Measurements from ENCODE around the gene NEMP2. TPM values are rescaled to one million over a fixed set of nuclear protein-coding genes. Genes with fewer than 3 reads are reported as not detected.
"Not testable (repeated sequence)": the region's sequence is repeated elsewhere in the genome, so short reads cannot be mapped to it uniquely, and the experiment has no call there.

The NEMP2 gene
- total RNA-seq, 1 donor from 2014 or later = 8.3 TPM

DNA sequence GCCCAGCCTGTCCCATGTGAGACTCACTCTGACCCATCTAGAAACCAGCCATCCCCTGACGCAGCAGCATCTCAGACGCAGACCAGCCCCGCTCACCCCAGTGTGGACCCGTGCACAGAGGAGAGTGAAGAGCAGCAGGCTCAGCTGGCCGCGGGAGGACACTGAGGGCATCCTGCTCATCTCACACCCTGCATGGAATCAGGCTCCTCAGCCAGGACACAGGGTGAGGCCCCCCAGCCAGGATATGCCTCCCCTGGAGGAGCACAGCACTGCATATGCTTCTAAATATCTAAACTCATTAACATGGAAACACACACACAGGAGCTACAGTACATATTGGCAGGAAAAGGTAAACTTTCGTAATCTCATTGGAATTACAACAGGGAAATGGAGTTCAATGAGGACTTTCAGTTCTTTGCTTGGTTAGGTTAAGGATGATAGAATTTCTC, 34.4 kb downstream of the NEMP2 start:
- no peak for DNase-seq (ENCODE audit: low spot score)
- Mint-ChIP-seq H3K9me3 (ENCODE audit: unreplicated experiment) (no peaks in the 10 kb centered on the region), H3K4me1 (ENCODE audit: unreplicated experiment) (peaks cover 27% of the 10 kb centered on the region), H3K4me3 (ENCODE audit: unreplicated experiment) (no peak overlapping the region), H3K27ac (ENCODE audit: unreplicated experiment) (peak overlapping the region; percentile 17), H3K36me3 (ENCODE audit: low read depth, unreplicated experiment) (no peaks in the 10 kb centered on the region), H3K27me3 (ENCODE audit: unreplicated experiment) (no peaks in the 10 kb centered on the region)
- TF ChIP-seq, protein P1, sequence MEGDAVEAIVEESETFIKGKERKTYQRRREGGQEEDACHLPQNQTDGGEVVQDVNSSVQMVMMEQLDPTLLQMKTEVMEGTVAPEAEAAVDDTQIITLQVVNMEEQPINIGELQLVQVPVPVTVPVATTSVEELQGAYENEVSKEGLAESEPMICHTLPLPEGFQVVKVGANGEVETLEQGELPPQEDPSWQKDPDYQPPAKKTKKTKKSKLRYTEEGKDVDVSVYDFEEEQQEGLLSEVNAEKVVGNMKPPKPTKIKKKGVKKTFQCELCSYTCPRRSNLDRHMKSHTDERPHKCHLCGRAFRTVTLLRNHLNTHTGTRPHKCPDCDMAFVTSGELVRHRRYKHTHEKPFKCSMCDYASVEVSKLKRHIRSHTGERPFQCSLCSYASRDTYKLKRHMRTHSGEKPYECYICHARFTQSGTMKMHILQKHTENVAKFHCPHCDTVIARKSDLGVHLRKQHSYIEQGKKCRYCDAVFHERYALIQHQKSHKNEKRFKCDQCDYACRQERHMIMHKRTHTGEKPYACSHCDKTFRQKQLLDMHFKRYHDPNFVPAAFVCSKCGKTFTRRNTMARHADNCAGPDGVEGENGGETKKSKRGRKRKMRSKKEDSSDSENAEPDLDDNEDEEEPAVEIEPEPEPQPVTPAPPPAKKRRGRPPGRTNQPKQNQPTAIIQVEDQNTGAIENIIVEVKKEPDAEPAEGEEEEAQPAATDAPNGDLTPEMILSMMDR (IDR thresholded peaks at IDR 0.05; ENCODE audit: unreplicated experiment) = no peak

DNA sequence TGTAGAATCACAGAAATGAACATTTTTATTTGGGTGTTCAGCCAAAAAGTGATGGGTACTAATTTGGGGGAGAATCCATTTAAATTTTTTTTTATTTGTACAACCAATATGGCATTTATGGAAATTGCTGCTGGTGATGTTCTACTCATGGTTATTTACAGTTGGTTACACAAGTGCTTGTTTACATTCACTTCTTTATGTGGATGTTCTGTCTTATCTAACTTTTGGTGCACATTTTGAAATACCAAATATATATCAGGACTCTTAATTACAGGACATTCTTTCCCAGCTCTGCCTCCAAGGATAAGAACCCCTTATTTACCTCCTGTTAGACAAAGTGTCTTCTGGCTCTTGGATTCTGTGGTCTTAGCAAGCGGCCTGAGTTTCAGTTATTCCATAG, 35.2 kb downstream of the NEMP2 start:
- peaks cover 36% of the 10 kb centered on the region for H3K4me1 Mint-ChIP-seq (ENCODE audit: unreplicated experiment)
- H3K27ac Mint-ChIP-seq (ENCODE audit: unreplicated experiment) = no peak overlapping the region
- no peaks in the 10 kb centered on the region for H3K36me3 Mint-ChIP-seq (ENCODE audit: low read depth, unreplicated experiment)
- DNase-seq (ENCODE audit: low spot score) = no peak
- H3K4me3 Mint-ChIP-seq (ENCODE audit: unreplicated experiment) = no peak overlapping the region
- no peaks in the 10 kb centered on the region for H3K9me3 Mint-ChIP-seq (ENCODE audit: unreplicated experiment)
- TF ChIP-seq, protein P1 (IDR thresholded peaks at IDR 0.05; ENCODE audit: unreplicated experiment) = no peak
- no peaks in the 10 kb centered on the region for H3K27me3 Mint-ChIP-seq (ENCODE audit: unreplicated experiment)

DNA sequence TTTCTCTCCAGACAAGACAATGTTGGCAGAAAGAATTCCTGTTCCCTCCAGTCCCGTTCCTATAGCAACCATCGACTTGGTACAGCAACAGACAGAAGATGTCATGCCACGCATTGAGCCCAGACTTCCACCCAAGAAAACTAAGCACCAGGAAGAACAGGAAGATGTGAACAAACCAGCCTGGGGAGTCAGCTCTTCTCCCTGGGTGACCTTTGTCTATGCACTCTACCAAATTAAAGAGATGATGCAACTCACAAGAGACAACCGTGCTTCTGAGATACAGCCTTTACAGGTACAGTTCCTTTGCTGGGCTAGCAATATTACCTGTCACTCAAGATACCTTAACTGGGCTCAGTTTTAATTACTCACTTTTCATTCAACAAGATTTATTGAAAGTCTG, 37.1 kb downstream of the NEMP2 start:
- H3K9me3 Mint-ChIP-seq (ENCODE audit: unreplicated experiment) = no peaks in the 10 kb centered on the region

DNA sequence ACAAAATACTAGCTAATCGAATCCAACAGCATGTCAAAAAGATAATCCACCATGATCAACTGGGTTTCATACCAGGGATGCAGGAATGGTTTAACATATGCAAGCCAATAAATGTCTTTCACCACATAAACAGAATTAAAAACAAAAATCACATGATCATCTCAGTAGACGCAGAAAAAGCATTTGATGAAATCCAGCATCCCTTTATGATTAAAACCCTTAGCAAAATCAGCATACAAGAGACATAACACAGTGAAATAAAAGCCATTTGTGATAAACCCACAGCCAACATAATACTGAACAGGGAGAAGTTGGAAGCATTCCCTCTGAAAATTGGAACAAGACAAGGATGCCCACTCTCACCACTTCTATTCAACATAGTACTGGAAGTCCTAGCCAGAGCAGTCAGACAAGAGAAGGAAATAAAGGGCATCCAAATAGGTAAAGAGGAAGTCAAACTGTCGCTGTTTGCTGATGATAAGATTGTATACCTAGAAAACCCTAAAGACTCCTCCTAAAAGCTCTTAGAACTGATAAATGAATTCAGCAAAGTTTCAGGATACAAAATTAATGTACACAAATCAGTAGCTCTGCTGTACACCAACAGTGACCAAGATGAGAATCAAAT, 39.8 kb downstream of the NEMP2 start:
- DNase-seq (ENCODE audit: low spot score); H3K27me3 Mint-ChIP-seq (ENCODE audit: unreplicated experiment); H3K9me3 Mint-ChIP-seq (ENCODE audit: unreplicated experiment); H3K36me3 Mint-ChIP-seq (ENCODE audit: low read depth, unreplicated experiment); H3K4me3 Mint-ChIP-seq (ENCODE audit: unreplicated experiment): not testable (repeated sequence)
- Mint-ChIP-seq H3K27ac (ENCODE audit: unreplicated experiment) (peak overlapping the region; percentile 91), H3K4me1 (ENCODE audit: unreplicated experiment) (peaks cover 32% of the 10 kb centered on the region)

More for the DNA sequence above, 37.1 kb downstream of the NEMP2 start:
- no peak for DNase-seq (ENCODE audit: low spot score)
- Mint-ChIP-seq H3K27me3 (ENCODE audit: unreplicated experiment) (no peaks in the 10 kb centered on the region), H3K36me3 (ENCODE audit: low read depth, unreplicated experiment) (no peaks in the 10 kb centered on the region), H3K27ac (ENCODE audit: unreplicated experiment) (peak overlapping the region; percentile 22), H3K4me1 (ENCODE audit: unreplicated experiment) (peaks cover 48% of the 10 kb centered on the region), H3K4me3 (ENCODE audit: unreplicated experiment) (no peak overlapping the region)
- TF ChIP-seq, protein P1 (IDR thresholded peaks at IDR 0.05; ENCODE audit: unreplicated experiment) = no peak

DNA sequence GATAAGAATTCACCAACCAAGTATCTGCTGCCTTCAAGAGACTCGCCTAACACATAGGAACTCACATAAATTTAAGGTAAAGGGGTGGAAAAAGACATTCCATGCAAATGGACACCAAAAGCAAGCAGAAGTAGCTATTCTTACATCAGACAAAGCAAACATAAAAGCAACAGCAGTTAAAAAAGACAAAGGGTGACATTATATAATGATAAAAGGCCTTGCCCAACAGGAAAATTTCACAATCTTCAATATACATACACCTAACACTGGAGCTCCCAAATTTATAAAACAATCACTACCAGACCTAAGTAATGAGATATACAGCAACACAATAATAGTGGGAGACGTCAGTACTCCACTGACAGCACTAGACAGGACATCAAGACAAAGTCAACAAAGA, 41.4 kb downstream of the NEMP2 start:
- Mint-ChIP-seq H3K4me3 (ENCODE audit: unreplicated experiment) (no peak overlapping the region), H3K9me3 (ENCODE audit: unreplicated experiment) (no peaks in the 10 kb centered on the region), H3K36me3 (ENCODE audit: low read depth, unreplicated experiment) (peaks cover 4% of the 10 kb centered on the region), H3K4me1 (ENCODE audit: unreplicated experiment) (peaks cover 31% of the 10 kb centered on the region), H3K27ac (ENCODE audit: unreplicated experiment) (peak overlapping the region; percentile 65), H3K27me3 (ENCODE audit: unreplicated experiment) (no peaks in the 10 kb centered on the region)
- TF ChIP-seq, protein P1 (IDR thresholded peaks at IDR 0.05; ENCODE audit: unreplicated experiment) = no peak
- DNase-seq (ENCODE audit: low spot score) = no peak

Data from endothelial cell (in vitro differentiated cells).